Sigmoid colon (tissue), 7 donors: ENCODE results near the gene LASP1. TPM values are rescaled to one million over a fixed set of nuclear protein-coding genes. Genes with fewer than 3 reads are reported as not detected.

Source experiments
- DNase-seq: peaks from one replicate; pipeline ENCODE4 v3.0.0-alpha.2; 2019
- H3K27ac ChIP-seq, 4 donors: fragments of 200-600 bp; sonication (generic); one replicate each; pipeline ENCODE4 v1.5.1; 2016 to 2019; ENCODE audit warnings: mild to moderate bottlenecking in 1 of 4
- H3K27me3 ChIP-seq, 3 donors: fragments of 200-600 bp; sonication (generic); one replicate each; pipeline ENCODE4 v1.5.1; 2019; ENCODE audit warnings: mild to moderate bottlenecking in 1 of 3
- H3K36me3 ChIP-seq, 4 donors: fragments of 200-600 bp; sonication (generic); one replicate each; pipeline ENCODE4 v1.5.1; 2016 to 2019
- H3K4me1 ChIP-seq, 4 donors: fragments of 200-600 bp; sonication (generic); one replicate each; pipeline ENCODE4 v1.5.1; 2017 to 2019
- H3K4me3 ChIP-seq, 4 donors: fragments of 200-600 bp; sonication (generic); one replicate each; pipeline ENCODE4 v1.5.1; 2017 to 2019; ENCODE audit warnings: mild to moderate bottlenecking in 2 of 4, moderate library complexity in 1 of 4
- H3K9me3 ChIP-seq, 4 donors: fragments of 200-600 bp in 3 of 4; sonication (generic) in 3 of 4; one replicate each; pipeline versions ENCODE4 v1.5.1 to v1.6.1; 2013 to 2019
- EP300 ChIP-seq, 4 donors: sonication (generic); formaldehyde crosslinking; IDR thresholded peaks; one replicate each; pipeline ENCODE4 v1.6.1; 2017; ENCODE audit warnings: antibody characterized with exemption in 4 of 4
- POLR2A ChIP-seq, 2 donors: fragments of 450-650 bp; IDR thresholded peaks; one replicate each; pipeline ENCODE4 v1.6.1; 2016; ENCODE audit warnings: antibody characterized with exemption in 2 of 2, mild to moderate bottlenecking in 2 of 2, moderate library complexity in 2 of 2
- POLR2AphosphoS5 ChIP-seq, 4 donors: sonication (generic); formaldehyde crosslinking; IDR thresholded peaks; one replicate each; pipeline ENCODE4 v1.6.1; 2017; ENCODE audit warnings: antibody characterized with exemption in 4 of 4
- WGBS, 2 donors: extraction: QIAGEN DNeasy Blood & Tissue Kit; methylation state at CpG; one replicate each; pipeline ENCODE4 v1.1.7; 2013; 5-methylcytosine and 5-hydroxymethylcytosine counted together
- intact Hi-C: fragments of 100-400 bp; cut with DNase I; formaldehyde crosslinking; loops from one replicate; pipeline ENCODE4 v1.15.1; 2023
- polyA plus RNA-seq, 3 donors: library from polyadenylated mRNA; stranded (reverse); fragments of 200-250 nt; gene quantifications; one replicate each; pipeline ENCODE4 v1.2.3, GENCODE V29; 2013
- total RNA-seq, 4 donors: library from RNA; depleted of rRNA; stranded (reverse); fragments of >200 nt; gene quantifications; one replicate each; pipeline ENCODE4 v1.1.0, GENCODE V29; 2016
- TF ChIP-seq, protein P1 (sequence below), 4 experiments: fragments of 450-650 bp in 3 of 4; fragments of 200-600 bp in 1 of 4; IDR thresholded peaks; one replicate each; pipeline ENCODE4 v1.5.1; 2016 to 2019; ENCODE audit warnings: antibody characterized with exemption in 4 of 4, mild to moderate bottlenecking in 3 of 4, moderate library complexity in 2 of 4
- donor health status: healthy with polysubstance abuse.
- donor health status: Bipolar disorder and iron deficiency.
- donor health status: healthy.

The LASP1 gene
- total and polyA plus RNA-seq, 7 donors, result 27.6 to 205 (median 64.8) TPM

DNA sequence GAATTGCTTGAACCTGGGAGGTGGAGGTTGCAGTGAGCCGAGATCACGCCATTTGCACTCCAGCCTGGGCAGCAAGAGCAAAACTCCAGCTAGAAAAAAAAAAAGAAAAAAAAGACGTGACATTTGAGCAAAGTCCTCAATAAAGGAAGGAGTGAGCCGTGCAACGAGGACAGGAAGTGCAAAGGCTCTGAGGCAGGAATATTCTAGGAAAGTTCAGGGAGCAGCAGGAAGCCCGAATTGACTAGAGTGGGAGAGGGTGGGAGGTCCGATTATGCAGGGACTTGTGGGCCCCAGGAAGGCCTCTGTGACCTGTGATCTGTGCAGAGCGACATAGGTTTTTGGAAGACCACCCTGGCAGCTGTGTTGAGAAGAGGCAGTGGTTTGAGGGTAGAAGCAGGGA, 46.9 kb downstream of the LASP1 start:
- Histone ChIP-seq H3K27ac (no peak overlapping the region), H3K36me3 (peaks cover 24 to 67% (median 46%) of the 10 kb centered on the region in 4 donors), H3K4me3 (no peak overlapping the region), H3K27me3 (no peaks in the 10 kb centered on the region), H3K4me1 (peaks cover 0 to 66% (median 50%) of the 10 kb centered on the region in 4 donors), H3K9me3 (no peaks in the 10 kb centered on the region)
- intact Hi-C loops, result no loop called here
- WGBS, 2 donors, result 74 to 85% methylated on average over 8 of the region's 8 CpGs
- peak; percentile 4 for DNase-seq
- TF ChIP-seq POLR2AphosphoS5 (IDR thresholded peaks at IDR 0.05) (no peak), EP300 (IDR thresholded peaks at IDR 0.05) (no peak), POLR2A (IDR thresholded peaks at IDR 0.05) (no peak)

DNA sequence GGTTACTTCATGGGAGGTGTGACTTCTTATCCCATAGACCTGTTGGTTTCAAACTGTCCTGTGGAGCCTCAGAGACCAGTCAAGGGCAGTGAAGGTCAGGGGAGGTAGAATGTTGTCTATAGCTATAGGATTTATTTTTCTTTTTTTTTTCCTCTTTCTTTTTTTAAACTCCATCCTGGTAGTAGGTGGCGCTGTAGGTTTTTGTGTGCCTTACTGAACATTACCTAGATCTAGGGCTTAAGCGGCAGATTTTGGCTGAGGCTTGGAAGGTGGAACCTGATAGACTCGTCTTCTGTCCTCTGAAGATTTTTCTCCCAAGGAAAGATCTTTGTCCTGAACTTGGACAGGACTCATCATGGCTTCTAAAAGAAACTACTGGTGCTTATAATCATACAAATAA, 47.4 kb downstream of the LASP1 start:
- Histone ChIP-seq H3K36me3 (peaks cover 24 to 67% (median 46%) of the 10 kb centered on the region in 4 donors), H3K27ac (no peak overlapping the region), H3K27me3 (no peaks in the 10 kb centered on the region), H3K4me3 (no peak overlapping the region), H3K4me1 (peaks cover 0 to 66% (median 50%) of the 10 kb centered on the region in 4 donors), H3K9me3 (no peaks in the 10 kb centered on the region)
- peak; percentile 28 for DNase-seq
- TF ChIP-seq, protein P1, sequence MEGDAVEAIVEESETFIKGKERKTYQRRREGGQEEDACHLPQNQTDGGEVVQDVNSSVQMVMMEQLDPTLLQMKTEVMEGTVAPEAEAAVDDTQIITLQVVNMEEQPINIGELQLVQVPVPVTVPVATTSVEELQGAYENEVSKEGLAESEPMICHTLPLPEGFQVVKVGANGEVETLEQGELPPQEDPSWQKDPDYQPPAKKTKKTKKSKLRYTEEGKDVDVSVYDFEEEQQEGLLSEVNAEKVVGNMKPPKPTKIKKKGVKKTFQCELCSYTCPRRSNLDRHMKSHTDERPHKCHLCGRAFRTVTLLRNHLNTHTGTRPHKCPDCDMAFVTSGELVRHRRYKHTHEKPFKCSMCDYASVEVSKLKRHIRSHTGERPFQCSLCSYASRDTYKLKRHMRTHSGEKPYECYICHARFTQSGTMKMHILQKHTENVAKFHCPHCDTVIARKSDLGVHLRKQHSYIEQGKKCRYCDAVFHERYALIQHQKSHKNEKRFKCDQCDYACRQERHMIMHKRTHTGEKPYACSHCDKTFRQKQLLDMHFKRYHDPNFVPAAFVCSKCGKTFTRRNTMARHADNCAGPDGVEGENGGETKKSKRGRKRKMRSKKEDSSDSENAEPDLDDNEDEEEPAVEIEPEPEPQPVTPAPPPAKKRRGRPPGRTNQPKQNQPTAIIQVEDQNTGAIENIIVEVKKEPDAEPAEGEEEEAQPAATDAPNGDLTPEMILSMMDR (IDR thresholded peaks at IDR 0.05), result no peak
- TF ChIP-seq POLR2A (IDR thresholded peaks at IDR 0.05) (no peak), POLR2AphosphoS5 (IDR thresholded peaks at IDR 0.05) (no peak), EP300 (IDR thresholded peaks at IDR 0.05) (no peak)
- 89 to 95% methylated on average over 3 of the region's 3 CpGs for WGBS, 2 donors
- intact Hi-C loops, result no loop called here

DNA sequence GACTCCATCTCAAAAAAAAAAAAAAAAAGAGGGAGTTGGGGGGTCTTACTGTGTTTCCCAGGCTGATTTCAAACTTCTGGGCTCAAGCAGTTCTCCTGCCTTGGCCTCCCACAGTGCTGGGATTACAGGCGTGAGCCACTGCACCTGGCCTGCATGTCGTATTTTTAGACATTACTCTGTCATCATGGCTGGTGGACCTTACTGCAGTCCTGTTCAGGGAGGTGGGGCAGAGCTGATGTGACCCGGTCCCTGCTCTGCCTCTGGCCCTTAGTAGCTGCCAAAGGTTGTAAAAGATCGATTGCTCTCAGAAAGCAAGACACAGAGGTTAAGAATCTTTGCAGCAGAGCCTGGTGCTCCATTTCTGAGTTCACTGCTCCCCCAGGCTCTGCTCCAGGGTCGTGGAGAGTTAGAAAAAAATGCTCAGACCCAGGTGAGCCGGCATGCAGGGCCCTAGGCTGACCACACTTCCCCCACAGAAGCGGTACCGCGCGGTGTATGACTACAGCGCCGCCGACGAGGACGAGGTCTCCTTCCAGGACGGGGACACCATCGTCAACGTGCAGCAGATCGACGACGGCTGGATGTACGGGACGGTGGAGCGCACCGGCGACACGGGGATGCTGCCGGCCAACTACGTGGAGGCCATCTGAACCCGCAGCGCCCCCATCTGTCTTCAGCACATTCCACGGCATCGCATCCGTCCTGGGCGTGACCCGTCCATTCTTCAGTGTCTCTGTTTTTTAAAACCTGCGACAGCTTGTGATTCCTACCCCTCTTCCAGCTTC, 48.5 kb downstream of the LASP1 start:
- no peak overlapping the region for H3K27ac ChIP-seq
- no peaks in the 10 kb centered on the region for H3K9me3 ChIP-seq
- no peaks in the 10 kb centered on the region for H3K27me3 ChIP-seq
- intact Hi-C loops, result no loop called here
- peaks cover 0 to 66% (median 50%) of the 10 kb centered on the region in 4 donors for H3K4me1 ChIP-seq
- peak; percentile 63 for DNase-seq
- no peak overlapping the region for H3K4me3 ChIP-seq
- WGBS, 2 donors, result 86 to 88% methylated on average over 37 of the region's 37 CpGs
- TF ChIP-seq, protein P1 (IDR thresholded peaks at IDR 0.05), result no peak
- no peak for TF ChIP-seq POLR2AphosphoS5 (IDR thresholded peaks at IDR 0.05)
- no peak for TF ChIP-seq POLR2A (IDR thresholded peaks at IDR 0.05)
- no peak for TF ChIP-seq EP300 (IDR thresholded peaks at IDR 0.05)
- H3K36me3 ChIP-seq, result peaks cover 24 to 67% (median 44%) of the 10 kb centered on the region in 4 donors

DNA sequence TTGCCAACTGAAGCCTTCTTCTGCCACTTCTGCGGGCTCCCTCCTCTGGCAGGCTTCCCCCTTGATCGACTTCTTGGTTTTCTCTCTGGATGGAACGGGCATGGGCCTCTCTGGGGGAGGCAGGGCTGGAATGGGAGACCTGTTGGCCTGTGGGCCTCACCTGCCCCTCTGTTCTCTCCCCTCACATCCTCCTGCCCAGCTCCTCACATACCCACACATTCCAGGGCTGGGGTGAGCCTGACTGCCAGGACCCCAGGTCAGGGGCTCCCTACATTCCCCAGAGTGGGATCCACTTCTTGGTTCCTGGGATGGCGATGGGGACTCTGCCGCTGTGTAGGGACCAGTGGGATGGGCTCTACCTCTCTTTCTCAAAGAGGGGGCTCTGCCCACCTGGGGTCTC, 49.1 kb downstream of the LASP1 start:
- TF ChIP-seq POLR2AphosphoS5 (IDR thresholded peaks at IDR 0.05), result no peak
- TF ChIP-seq POLR2A (IDR thresholded peaks at IDR 0.05), result no peak
- no peak for TF ChIP-seq EP300 (IDR thresholded peaks at IDR 0.05)
- TF ChIP-seq, protein P1 (IDR thresholded peaks at IDR 0.05), result no peak
- Histone ChIP-seq H3K4me1 (peaks cover 0 to 66% (median 50%) of the 10 kb centered on the region in 4 donors), H3K4me3 (no peak overlapping the region), H3K36me3 (peaks cover 24 to 65% (median 43%) of the 10 kb centered on the region in 4 donors), H3K27ac (peak overlapping the region in 2 of 4 donors; percentile 4 to 86), H3K9me3 (no peaks in the 10 kb centered on the region), H3K27me3 (no peaks in the 10 kb centered on the region)
- intact Hi-C loops, result no loop called here
- 93 to 95% methylated on average over 5 of the region's 5 CpGs for WGBS, 2 donors
- peak; percentile 35 for DNase-seq

DNA sequence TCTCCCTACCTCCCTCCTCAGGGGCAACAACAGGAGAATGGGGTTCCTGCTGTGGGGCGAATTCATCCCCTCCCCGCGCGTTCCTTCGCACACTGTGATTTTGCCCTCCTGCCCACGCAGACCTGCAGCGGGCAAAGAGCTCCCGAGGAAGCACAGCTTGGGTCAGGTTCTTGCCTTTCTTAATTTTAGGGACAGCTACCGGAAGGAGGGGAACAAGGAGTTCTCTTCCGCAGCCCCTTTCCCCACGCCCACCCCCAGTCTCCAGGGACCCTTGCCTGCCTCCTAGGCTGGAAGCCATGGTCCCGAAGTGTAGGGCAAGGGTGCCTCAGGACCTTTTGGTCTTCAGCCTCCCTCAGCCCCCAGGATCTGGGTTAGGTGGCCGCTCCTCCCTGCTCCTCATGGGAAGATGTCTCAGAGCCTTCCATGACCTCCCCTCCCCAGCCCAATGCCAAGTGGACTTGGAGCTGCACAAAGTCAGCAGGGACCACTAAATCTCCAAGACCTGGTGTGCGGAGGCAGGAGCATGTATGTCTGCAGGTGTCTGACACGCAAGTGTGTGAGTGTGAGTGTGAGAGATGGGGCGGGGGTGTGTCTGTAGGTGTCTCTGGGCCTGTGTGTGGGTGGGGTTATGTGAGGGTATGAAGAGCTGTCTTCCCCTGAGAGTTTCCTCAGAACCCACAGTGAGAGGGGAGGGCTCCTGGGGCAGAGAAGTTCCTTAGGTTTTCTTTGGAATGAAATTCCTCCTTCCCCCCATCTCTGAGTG, 49.6 kb downstream of the LASP1 start:
- intact Hi-C loops, result loop anchor here (5.0 kb wide), 1 partner anchor 47 kb away; the partner anchor contains the start of gene LASP1
- H3K36me3 ChIP-seq, result peaks cover 20 to 59% (median 38%) of the 10 kb centered on the region in 4 donors
- H3K9me3 ChIP-seq, result no peaks in the 10 kb centered on the region
- peak overlapping the region; percentile 64 to 86 (median 76) for H3K27ac ChIP-seq
- no peaks in the 10 kb centered on the region for H3K27me3 ChIP-seq
- H3K4me1 ChIP-seq, result peaks cover 0 to 61% (median 47%) of the 10 kb centered on the region in 4 donors
- DNase-seq, result peak; percentile 67
- WGBS, 2 donors, result 95 to 98% methylated on average over 16 of the region's 16 CpGs
- H3K4me3 ChIP-seq, result no peak overlapping the region
- TF ChIP-seq EP300 (IDR thresholded peaks at IDR 0.05) (no peak), POLR2AphosphoS5 (IDR thresholded peaks at IDR 0.05) (no peak), POLR2A (IDR thresholded peaks at IDR 0.05) (no peak)
- TF ChIP-seq, protein P1 (IDR thresholded peaks at IDR 0.05), result no peak
